Measurements from ENCODE around the gene CDH26. TPM values are rescaled to one million over a fixed set of nuclear protein-coding genes. Genes with fewer than 3 reads are reported as not detected.

CDH26 gene
- polyA plus RNA-seq, 3 donors: 1.3 to 3.0 (median 2.0) TPM

GRCh38 chr20:60048634-60049521 lies 90.7 kb downstream of the CDH26 start:
- Histone ChIP-seq H3K27ac (ENCODE audit: low read depth in 1 of 2, low read length in 2 of 2) (peak overlapping the region in 1 of 2 donors; percentile 93), H3K4me2 (replicated peaks; ENCODE audit: extremely low read depth, low read length, poor library complexity, severe bottlenecking) (no peak overlapping the region), H2AFZ (ENCODE audit: insufficient read depth, low read depth, low read length, poor library complexity, severe bottlenecking) (no peak overlapping the region), H3K4me1 (ENCODE audit: control insufficient read depth in 1 of 2, insufficient read depth in 2 of 2, low read length in 2 of 2) (peaks cover 80 to 96% of the 10 kb centered on the region in 2 donors), H3K79me2 (ENCODE audit: insufficient read depth, low read length) (no peaks in the 10 kb centered on the region), H3K9ac (ENCODE audit: insufficient read depth, low read length, poor library complexity, severe bottlenecking) (no peak overlapping the region), H3K36me3 (replicated peaks in 1 of 2; ENCODE audit: control insufficient read depth in 1 of 2, insufficient read depth in 2 of 2, low read length in 2 of 2) (no peaks in the 10 kb centered on the region), H3K4me3 (replicated peaks in 1 of 3; ENCODE audit: low read depth in 2 of 3, low read length in 3 of 3) (peak overlapping the region in 1 of 3 experiments; percentile 23), H4K20me1 (ENCODE audit: insufficient read depth, low read length) (no peaks in the 10 kb centered on the region), H3K9me3 (replicated peaks in 1 of 2; ENCODE audit: control insufficient read depth in 1 of 2, insufficient read depth in 1 of 2, low read length in 2 of 2) (peaks cover 0 to 3% of the 10 kb centered on the region in 2 donors), H3K27me3 (ENCODE audit: control insufficient read depth in 2 of 2, insufficient read depth in 2 of 2, low read length in 2 of 2) (no peaks in the 10 kb centered on the region)
- Mint-ChIP-seq H3K27me3 (ENCODE audit: low read depth in 3 of 3) (peaks cover 0 to 1% (median 0%) of the 10 kb centered on the region in 3 donors), H3K27ac (peak overlapping the region; percentile 67 to 99 (median 84)), H3K4me1 (peaks cover 88% of the 10 kb centered on the region), H3K4me3 (no peak overlapping the region), H3K36me3 (peaks cover 2 to 3% of the 10 kb centered on the region in 2 donors), H3K9me3 (peaks cover 0 to 5% (median 4%) of the 10 kb centered on the region in 7 donors)
- no peak for DNase-seq
- intact Hi-C loops (cut with micrococcal nuclease): no loop called here
- TF ChIP-seq CTCF (IDR thresholded peaks at IDR 0.05): no peak
- WGBS (ENCODE audit: insufficient coverage): 95% methylated on average over 3 of the region's 11 CpGs

- Histone ChIP-seq H3K4me2 (replicated peaks; ENCODE audit: extremely low read depth, low read length, poor library complexity, severe bottlenecking) (no peak overlapping the region), H3K9ac (ENCODE audit: insufficient read depth, low read length, poor library complexity, severe bottlenecking) (no peak overlapping the region), H3K79me2 (ENCODE audit: insufficient read depth, low read length) (no peaks in the 10 kb centered on the region), H3K27me3 (ENCODE audit: control insufficient read depth in 2 of 2, insufficient read depth in 2 of 2, low read length in 2 of 2) (no peaks in the 10 kb centered on the region), H4K20me1 (ENCODE audit: insufficient read depth, low read length) (no peaks in the 10 kb centered on the region), H3K36me3 (replicated peaks in 1 of 2; ENCODE audit: control insufficient read depth in 1 of 2, insufficient read depth in 2 of 2, low read length in 2 of 2) (no peaks in the 10 kb centered on the region), H3K27ac (ENCODE audit: low read depth in 1 of 2, low read length in 2 of 2) (peak overlapping the region in 1 of 2 donors; percentile 93), H3K9me3 (replicated peaks in 1 of 2; ENCODE audit: control insufficient read depth in 1 of 2, insufficient read depth in 1 of 2, low read length in 2 of 2) (peaks cover 0 to 3% of the 10 kb centered on the region in 2 donors), H3K4me1 (ENCODE audit: control insufficient read depth in 1 of 2, insufficient read depth in 2 of 2, low read length in 2 of 2) (peaks cover 85 to 96% of the 10 kb centered on the region in 2 donors), H2AFZ (ENCODE audit: insufficient read depth, low read depth, low read length, poor library complexity, severe bottlenecking) (no peak overlapping the region), H3K4me3 (replicated peaks in 1 of 3; ENCODE audit: low read depth in 2 of 3, low read length in 3 of 3) (peak overlapping the region in 1 of 3 experiments; percentile 23)
- Mint-ChIP-seq H3K4me1 (peaks cover 85% of the 10 kb centered on the region), H3K36me3 (peaks cover 2 to 3% of the 10 kb centered on the region in 2 donors), H3K4me3 (peak overlapping the region in 1 of 2 donors; percentile 7), H3K27ac (peak overlapping the region; percentile 67 to 95 (median 84)), H3K27me3 (ENCODE audit: low read depth in 3 of 3) (peaks cover 0 to 1% (median 0%) of the 10 kb centered on the region in 3 donors), H3K9me3 (peaks cover 0 to 5% (median 4%) of the 10 kb centered on the region in 7 donors)
- intact Hi-C loops (cut with micrococcal nuclease): no loop called here
- DNase-seq: peak in 1 of 3 donors; percentile 23
- no peak for TF ChIP-seq CTCF (IDR thresholded peaks at IDR 0.05)
- WGBS (ENCODE audit: insufficient coverage): no CpG with 5 or more reads among the region's 5 CpGs
Observed at GRCh38 chr20:60049601-60050000, 91.4 kb downstream of the CDH26 start.
